Right lung (tissue), 10 donors: ENCODE measurements around the gene C12orf54. TPM values are rescaled to one million over a fixed set of nuclear protein-coding genes. Genes with fewer than 3 reads are reported as not detected.
"Not testable (repeated sequence)": the region's sequence is repeated elsewhere in the genome, so short reads cannot be mapped to it uniquely, and the experiment has no call there.

Source experiments
- DNase-seq, 2 donors: peaks; one replicate each; pipeline ENCODE4 v3.0.0-alpha.2; 2013
- long read RNA-seq, 8 donors: transcript quantifications; one replicate each; lab custom pipeline, GENCODE V29; 2026
- polyA plus RNA-seq, 5 donors: library from polyadenylated mRNA; unstranded; fragments of 120-200 nt; gene quantifications; one replicate each; pipeline versions ENCODE4 v1.2.1 to v1.2.3, GENCODE V29; 2013; ENCODE audit warnings: inconsistent platforms in 1 of 5, low replicate concordance in 1 of 5; ENCODE audit not compliant: insufficient read length in 5 of 5, insufficient read depth in 1 of 5

The C12orf54 gene
- 1 to 10 TPM in 1 of 5 donors, under 1 TPM in 4; 0.39 to 1.3 (median 0.73) TPM for polyA plus RNA-seq
- long read RNA-seq, donor 1 = 0 reads
- long read RNA-seq, donor 2 = 0 reads
- long read RNA-seq, donor 3 = 0 reads
- long read RNA-seq, donor 4 = 0 reads
- long read RNA-seq, donor 5 = 0 reads
- long read RNA-seq, donor 6 = 0 reads
- long read RNA-seq, donor 7 = 0 reads
- long read RNA-seq, donor 8 = 0 reads

DNA sequence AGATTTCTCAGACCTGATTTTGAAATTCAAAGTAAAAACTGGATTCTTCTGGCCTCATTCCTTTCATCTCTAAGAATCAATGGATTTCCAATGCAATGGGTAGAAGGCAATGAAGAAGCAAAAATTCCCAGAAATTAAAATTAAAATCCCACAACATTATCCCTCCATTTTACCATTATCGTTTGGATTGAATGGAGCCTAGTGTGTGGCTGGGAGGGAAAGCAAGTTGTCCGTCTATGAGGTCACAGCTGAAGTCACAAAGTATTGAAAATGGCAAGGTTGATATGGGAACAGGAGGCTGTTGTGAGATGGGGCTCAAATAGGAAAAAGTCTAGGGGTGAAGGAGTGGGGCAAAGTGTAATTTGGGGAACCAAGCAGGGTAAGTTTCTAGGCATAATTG is at the start of gene C12orf54:
TSS of gene C12orf54 (plus strand) at position 301 of the 400 bp plus-strand sequence. CDS start 799 bp downstream, outside the sequence.
- DNase-seq = no peak

DNA sequence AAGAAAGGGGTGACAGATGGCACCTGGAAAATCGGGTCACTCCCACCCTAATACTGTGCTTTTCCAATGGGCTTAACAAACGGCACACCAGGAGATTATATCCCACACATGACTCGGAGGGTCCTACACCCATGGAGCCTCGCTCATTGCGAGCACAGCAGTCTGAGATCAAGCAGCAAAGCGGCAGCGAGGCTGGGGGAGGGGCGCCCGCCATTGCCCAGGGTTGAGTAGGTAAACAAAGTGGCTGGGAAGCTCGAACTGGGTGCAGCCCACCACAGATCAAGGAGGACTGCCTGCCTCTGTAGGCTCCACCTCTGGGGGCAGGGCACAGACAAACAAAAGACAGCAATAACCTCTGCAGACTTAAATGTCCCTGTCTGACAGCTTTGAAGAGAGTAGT is 48.3 kb upstream of the C12orf54 start:
- DNase-seq = not testable (repeated sequence)

DNA sequence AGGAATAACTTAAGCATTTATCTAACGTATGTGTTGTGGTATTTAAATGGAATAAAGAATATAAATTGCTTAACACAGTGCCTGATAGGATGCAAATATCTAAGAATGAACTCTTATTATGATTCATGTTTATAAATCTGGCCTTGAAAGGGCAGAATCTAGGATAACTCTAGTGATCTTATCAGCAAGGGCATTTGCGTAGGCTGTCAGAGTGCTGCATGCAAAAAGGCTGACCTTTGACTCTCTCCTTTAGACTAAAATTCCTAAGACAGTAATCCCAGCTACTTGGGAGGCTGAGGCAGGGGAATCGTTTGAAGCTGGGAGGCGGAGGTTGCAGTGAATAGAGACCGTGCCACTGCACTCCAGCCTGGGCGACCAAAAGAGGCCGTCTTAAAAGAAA is 41.2 kb upstream of the C12orf54 start:
- no peak for DNase-seq

DNA sequence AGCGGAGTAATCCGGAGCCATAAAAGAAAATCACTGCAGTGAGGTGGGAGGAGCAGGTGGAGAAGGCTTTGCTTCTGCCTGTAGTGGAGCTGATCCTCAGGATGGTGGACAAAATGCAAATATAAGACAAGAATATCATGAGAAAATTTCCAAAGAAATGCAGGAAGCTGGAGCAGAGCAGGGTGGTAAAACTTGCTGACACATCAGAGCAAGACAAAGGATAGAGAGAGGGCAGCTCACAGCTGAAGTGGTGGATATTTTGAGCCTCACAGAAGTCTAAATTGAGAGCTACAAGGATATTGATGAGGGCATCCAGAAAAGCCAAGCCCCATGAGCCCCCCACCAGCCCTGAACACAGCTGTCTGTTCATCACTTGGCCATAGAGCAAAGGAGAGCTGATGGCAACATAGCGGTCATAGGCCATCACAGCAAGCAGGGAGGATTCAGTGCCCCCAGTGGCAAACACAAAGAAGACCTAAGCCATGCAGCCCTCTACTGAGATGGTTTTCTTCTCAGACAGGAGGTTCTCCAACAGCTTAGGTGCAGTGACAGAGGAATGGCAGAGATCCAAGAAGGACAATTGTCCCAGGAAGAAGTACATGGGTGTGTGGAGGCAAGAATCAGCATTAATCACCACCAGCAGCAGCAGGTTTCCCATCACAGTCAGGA is 40.0 kb upstream of the C12orf54 start:
- no peak for DNase-seq

DNA sequence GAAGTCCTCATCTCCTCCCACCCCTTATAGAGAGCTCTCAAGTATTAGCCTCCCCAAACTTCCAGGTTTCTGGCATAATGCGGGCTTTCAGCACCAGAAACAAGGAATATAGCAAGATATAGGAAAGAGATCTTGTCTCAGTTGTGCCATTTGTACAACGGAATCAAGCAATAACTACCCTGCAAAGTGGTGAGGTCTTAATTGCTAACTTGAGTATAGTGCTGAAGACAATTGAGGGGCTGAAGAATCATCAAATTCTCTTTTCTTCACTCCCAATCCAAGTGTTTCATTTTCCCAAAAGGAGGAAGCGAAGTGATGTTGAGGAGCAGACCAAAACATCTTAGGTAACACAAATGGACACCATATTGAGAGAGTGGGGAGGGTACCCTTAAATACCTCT is 36.8 kb upstream of the C12orf54 start:
- no peak for DNase-seq

DNA sequence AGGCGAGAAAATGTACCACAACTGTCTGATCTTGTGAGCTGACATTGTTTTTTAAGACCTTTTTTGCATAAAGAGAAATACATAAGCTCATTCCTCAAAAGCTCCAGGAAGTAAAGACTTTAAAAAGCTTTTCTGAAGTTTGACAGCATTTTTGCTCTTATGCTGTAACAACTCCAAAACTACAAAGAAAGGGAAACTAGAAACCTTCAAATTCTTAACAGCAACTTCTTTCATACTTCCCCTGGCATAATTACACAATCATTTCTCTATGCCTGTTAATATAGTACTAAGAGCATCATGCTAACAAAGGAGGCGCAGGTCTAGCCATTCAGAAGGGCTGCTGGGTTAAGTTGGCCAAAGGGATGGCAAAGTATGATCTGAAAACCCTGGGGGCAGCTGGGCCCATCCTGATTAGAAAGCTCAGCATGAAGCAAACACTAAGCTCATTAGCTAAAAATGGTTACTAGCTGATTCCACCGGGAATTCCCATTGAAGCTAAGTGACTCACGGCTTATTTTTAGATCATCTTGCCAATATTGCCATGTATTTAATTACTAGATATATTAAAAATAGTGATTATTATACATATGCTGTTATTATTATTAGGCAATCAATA is 36.0 kb upstream of the C12orf54 start:
- no peak for DNase-seq

DNA sequence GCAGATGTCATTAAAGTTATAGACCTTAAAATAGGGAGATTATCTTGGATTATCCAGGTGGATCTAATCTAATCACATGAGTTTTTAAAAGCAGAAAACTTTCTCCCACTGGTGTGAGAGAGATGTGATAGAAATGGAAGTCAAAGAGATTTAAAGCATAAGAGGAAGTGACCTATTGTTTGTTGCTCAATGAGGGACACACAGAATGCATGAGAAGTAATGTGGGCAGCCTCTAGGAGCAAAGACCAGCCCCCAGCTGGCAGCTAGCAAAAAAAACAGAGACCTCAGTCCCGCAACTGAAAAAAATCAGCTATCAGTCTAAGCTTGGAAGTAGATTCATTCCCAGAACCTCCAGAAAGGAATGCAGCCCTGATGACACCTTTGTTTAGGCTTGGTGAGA is 34.5 kb upstream of the C12orf54 start:
- DNase-seq = no peak

DNA sequence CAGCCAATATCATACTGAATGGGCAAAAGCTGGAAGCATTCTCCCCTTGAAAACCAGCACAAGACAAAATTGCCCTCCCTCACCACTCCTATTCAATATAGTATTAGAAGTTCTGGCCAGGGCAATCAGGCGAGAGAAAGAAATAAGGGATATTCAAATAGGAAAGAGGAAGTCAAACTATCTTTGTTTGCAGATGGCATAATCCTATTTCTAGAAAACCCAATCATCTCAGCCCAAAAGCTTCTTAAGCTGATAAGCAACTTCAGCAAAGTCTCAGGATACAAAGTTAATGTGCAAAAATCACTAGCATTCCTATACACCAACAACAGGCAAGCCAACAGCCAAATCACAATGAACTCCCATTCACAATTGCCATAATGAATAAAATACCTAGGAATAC is 30.9 kb upstream of the C12orf54 start:
- DNase-seq = no peak

DNA sequence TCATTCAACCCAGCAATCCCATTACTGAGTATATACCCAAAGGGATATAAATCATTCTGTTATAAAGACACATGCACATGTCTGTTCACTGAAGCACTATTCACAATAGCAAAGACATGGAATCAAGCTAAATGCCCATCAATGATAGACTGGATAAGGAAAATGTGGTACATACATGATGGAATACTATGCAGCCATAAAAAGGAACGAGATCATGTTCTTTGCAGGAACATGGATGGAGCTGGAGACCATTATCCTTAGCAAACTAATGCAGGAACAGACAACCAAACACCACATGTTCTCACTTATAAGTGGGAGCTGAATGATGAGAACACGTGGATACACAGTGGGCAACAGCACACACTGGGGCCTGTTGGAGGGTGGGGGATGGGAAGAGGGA is 29.3 kb upstream of the C12orf54 start:
- not testable (repeated sequence) for DNase-seq

DNA sequence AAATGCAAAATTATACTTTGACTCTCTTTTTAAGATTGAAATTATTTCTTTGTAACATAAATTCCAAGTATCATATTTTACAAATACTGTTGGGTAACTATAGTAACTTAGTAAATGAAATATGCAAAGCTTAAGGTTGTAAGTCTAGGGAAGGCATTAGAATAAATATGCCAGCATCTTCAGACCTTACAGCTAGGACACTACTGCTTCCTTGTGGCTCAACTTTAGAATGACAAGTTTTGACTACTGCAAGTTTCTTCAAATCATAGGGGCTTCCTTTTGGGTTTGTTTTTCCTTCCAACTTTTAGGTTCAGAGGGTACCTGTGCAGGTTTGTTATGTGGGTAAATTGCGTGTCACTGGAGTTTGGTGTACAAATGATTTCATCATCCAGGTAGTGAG is 27.6 kb upstream of the C12orf54 start:
- DNase-seq = no peak

DNA sequence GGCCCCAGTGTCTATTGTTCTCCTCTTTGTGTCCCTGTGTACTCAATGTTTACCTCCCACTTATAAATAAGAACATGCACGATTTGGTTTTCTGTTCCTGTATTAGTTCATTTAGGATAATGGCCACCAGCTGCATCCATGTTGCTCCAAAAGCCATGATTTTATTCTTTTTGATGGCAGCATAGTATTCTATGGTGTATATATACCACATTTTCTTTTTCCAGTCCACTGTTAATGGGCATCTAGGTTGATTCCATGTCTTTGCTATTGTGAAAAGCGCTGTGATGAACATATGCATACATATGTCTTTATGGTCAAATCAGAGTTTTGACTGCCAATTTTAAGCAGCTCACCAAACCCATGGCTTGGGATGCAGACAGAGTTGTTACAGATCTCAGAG is 27.2 kb upstream of the C12orf54 start:
- no peak for DNase-seq

DNA sequence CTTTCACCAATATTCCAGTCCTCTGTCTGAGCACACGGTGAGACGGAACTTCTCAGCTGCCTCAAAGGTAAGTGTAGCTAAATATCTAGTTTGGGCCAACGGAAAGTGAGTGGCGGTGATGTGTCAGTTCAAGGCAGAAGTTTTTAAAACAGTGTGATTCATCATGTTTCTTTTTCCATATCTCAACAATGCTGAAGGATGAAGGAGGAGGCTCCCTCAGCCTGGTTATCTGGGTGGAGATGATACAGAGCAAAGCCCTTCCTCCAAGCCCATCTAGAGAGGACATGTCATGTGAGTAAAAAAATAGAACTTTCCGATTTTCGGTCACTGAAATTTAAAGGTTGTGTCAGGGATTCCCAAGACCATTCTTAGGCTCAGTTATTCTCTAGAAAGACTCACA is 23.0 kb upstream of the C12orf54 start:
- DNase-seq = no peak

DNA sequence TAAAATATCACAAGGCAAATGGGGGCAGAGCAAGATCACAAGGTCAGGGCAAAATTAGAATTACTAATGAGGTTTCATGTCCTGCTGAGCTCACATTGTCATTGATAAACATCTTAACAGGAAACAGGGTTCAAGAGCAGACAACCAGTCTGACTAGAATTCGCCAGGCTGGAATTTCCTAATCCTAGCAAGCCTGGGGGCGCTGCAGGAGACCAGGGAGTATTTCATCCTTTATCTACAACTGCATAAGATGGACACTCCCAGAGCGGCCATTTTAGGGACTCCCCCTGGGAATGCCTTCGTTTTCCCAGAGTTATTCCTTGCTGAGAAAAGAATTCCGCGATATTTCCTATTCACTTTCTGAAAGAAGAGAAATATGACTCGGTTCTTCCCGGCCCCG is 13.3 kb upstream of the C12orf54 start:
- not testable (repeated sequence) for DNase-seq

DNA sequence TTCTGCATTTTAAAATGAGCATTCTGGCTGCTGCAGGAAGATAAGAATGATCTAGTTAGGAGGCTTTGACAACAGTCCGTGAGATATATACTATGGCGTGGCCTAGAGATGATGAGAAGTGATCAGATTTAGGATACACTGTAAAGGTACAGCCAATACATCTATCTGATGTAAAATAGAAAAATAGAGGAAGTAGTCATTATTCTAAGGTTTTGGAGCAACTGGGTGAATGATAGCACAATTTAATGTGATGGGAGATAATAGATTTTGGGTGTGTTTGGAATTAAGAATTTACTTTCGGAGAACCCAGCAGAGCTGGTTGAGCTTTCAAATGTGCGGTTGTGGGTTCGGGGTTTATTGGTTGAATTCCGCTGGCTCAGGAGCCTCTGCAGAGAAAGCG is 10.0 kb upstream of the C12orf54 start, which contains the start of gene ANP32D:
TSS of gene ANP32D (plus strand) at position 301 of the 400 bp plus-strand sequence. CDS start 106 bp downstream, outside the sequence.
- DNase-seq = no peak

DNA sequence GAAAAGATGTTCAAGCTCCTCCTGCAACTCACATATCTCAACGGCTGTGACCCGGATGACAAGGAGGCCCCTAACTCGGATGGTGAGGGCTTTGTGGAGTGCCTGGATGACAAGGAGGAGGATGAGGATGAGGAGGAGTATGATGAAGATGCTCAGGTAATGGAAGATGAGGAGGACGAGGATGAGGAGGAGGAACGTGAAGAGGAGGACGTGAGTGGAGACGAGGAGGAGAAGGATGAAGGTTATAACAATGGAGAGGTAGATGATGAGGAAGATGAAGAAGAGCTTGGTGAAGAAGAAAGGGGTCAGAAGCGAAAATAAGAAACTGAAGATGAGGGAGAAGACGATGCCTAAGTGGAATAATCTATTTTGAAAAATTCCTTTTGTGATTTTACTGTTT is 9.2 kb upstream of the C12orf54 start:
- no peak for DNase-seq

DNA sequence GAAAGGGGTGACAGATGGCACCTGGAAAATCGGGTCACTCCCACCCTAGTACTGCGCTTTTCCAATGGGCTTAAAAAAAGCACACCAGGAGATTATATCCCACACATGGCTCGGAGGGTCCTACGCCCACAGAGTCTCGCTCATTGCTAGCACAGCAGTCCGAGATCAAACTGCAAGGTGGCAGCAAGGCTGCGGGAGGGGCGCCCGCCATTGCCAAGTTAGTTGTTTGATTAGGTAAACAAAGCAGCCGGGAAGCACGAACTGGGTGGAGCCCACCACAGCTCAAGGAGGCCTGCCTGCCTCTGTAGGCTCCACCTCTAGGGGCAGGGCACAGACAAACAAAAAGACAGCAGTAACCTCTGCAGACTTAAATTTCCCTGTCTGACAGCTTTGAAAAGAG is 7.8 kb upstream of the C12orf54 start:
- DNase-seq = not testable (repeated sequence)

DNA sequence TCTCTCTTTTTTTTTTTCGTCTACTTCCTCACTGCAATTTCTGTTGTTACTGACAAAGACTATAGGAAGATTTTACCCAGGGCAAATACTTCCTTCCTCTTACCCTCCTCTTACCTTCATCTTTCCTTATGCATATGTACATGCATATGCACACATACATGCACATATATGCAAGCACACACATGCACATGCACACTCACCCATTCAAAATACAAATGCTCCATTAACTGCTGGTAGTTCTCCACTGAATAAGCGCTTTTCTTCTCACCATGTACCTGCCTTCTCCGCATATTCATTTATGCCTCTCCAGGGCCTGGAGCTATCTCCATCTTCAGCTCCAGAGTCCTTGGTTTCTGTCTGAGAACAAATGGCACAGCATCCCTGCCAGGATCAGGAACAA is 632 bp downstream of the C12orf54 start:
- no peak for DNase-seq

DNA sequence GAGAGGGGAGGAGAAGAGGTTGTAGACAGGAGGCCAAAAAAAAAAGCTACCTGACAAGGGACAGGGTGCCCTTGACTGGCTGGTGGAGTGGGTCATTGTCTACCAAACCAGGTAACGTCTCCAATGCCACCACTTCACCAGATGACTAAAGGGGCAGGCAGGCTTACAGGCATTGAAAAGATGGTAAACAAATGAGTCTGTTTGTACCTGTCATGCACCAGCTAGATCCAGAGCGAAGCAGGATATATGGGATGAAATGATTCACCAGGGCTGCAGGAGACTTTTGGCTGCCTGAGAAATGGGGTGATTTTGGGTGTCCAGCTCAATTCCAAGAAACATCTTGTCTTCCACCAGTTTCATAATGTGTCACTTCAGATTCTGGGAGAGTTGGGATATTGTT is 4.0 kb downstream of the C12orf54 start:
- no peak for DNase-seq

DNA sequence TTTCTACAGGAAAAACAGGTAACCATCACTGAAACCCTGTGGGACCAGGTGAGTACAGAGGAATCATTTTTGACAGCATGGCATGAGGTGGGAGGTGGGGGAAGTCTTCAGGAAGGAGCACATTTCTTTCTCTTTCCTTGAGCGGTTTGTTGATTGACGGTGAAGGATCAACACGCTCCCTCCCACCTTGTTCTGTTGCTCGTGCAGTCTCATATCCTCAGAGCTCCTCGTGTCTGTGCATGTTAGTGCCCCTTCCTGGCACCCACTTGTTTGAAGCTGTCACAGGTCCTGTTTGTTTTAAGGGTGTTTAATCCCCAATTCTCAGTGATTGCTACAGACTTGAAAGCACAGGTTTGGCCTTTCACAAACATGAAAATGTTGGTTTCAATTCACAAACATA is 4.4 kb downstream of the C12orf54 start:
- DNase-seq = no peak

DNA sequence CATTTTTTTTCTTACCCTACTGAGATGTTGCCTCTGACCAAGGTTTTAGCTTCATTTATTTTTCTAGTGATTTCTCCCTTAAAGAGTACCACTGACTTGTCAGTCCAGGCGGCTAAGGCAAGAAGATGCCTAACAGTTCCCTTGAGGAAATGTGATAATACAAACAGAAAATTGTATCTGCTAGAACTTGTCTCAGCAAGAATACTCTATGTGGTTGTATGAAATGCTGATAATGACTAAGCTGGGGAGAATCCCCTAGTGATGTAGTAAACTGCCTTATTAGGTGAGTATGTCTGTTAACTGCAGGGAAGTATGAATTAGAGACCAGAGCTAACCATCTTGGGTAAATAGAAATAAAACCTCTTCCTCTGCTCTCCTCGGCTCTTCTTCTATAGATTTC is 6.7 kb downstream of the C12orf54 start:
- no peak for DNase-seq

DNA sequence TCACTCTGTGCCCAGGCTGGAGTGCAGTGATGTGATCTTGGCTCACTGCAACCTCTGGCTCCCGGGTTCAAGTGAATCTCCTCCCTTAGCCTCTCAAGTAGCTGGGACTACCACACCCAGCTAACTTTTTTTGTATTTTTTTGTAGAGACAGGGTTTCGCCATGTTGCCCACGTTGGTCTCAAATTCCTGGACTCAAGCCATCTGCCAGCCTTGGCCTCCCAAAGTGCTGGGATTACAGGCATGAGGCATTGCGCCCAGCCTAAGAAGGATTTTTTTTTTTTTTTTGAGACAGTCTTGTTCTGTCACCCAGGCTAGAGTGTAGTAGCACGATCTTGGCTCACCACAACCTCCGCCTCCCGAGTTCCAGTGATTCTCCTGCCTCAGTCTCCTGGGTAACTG is 7.2 kb downstream of the C12orf54 start:
- DNase-seq = not testable (repeated sequence)

DNA sequence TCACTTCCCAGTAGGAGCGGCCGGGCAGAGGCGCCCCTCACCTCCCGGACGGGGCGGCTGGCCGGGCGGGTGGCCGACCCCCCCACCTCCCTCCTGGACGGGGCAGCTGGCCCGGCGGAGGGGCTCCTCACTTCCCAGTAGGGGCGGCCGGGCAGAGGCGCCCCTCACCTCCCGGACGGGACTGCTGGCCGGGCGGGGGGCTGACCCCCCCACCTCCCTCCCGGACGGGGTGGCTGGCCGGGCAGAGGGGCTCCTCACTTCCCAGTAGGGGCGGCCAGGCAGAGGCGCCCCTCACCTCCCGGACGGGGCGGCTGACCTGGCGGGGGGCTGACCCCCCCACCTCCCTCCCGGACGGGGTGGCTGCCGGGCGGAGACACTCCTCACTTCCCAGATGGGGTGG is 18.0 kb downstream of the C12orf54 start:
- DNase-seq = not testable (repeated sequence)

DNA sequence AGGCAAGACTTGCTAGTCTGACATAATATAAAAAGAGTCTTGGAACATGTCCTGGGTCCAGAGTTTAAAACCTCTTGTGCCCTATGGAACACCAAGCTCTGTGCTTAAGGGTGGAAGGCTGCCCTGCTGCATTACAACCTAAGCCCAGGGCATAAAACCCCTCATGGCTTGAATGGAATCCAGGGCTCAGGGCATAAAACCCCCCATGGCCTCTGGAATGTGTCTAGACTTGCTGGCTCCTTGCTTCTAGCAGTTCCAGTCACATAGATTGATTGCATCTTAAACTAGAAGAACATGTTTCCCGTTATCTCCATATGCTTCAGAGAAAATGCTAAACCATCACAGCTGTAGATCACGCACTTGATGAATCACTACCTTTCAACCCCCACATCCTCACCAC is 24.5 kb downstream of the C12orf54 start:
- DNase-seq = not testable (repeated sequence)
